Right lobe of liver (tissue), 6 donors: ENCODE measurements around the gene CARD19. TPM values are rescaled to one million over a fixed set of nuclear protein-coding genes. Genes with fewer than 3 reads are reported as not detected.
A peak's percentile ranks its signal among the peaks of the same experiment; 100 is the strongest.
"Not testable (repeated sequence)": the region's sequence is repeated elsewhere in the genome, so short reads cannot be mapped to it uniquely, and the experiment has no call there.

Experiments
- ATAC-seq, 4 donors: fragments of 200-7000 bp; cut with Tn5 transposase; one replicate each; pipeline ENCODE4 v1.9.1; 2020; ENCODE audit warnings: mild to moderate bottlenecking in 4 of 4, moderate library complexity in 4 of 4
- DNase-seq, 3 donors: peaks; one replicate each; pipeline ENCODE4 v3.0.0-alpha.2; 2020
- H3K27ac ChIP-seq, 3 donors: fragments of 200-600 bp; one replicate each; pipeline ENCODE4 v1.8.0; 2022
- H3K27me3 ChIP-seq, 2 donors: fragments of 200-600 bp; one replicate each; pipeline ENCODE4 v1.8.0; 2022
- H3K36me3 ChIP-seq, 4 donors: fragments of 200-600 bp; sonication (generic) in 1 of 4; one replicate each; pipeline versions ENCODE4 v1.5.1 to v1.8.0; 2017 to 2022; ENCODE audit warnings: control low read depth in 1 of 4
- H3K4me1 ChIP-seq, 4 donors: fragments of 200-600 bp; sonication (generic) in 1 of 4; one replicate each; pipeline versions ENCODE4 v1.5.1 to v1.8.0; 2017 to 2022; ENCODE audit warnings: control low read depth in 1 of 4
- H3K4me3 ChIP-seq, 3 donors: fragments of 200-600 bp; one replicate each; pipeline ENCODE4 v1.8.0; 2022
- H3K9me3 ChIP-seq, 4 donors: fragments of 200-600 bp; sonication (generic) in 1 of 4; one replicate each; pipeline versions ENCODE4 v1.5.1 to v1.8.0; 2017 to 2022; ENCODE audit warnings: control low read depth in 1 of 4
- CTCF ChIP-seq, 4 donors: fragments of 200-600 bp in 3 of 4; fragments of 450-650 bp in 1 of 4; IDR thresholded peaks; one replicate each; pipeline versions ENCODE4 v1.5.1 to v1.8.0; 2016 to 2022; ENCODE audit warnings: antibody characterized with exemption in 4 of 4, mild to moderate bottlenecking in 2 of 4
- POLR2A ChIP-seq: fragments of 450-650 bp; IDR thresholded peaks from one replicate; pipeline ENCODE4 v1.6.1; 2017; ENCODE audit warnings: antibody characterized with exemption, mild to moderate bottlenecking
- WGBS: methylation state at CpG from one replicate; pipeline ENCODE4 v1.1.6; 2018; ENCODE audit warnings: low coverage, low lambda C conversion rate; ENCODE audit not compliant: insufficient coverage; ENCODE audit errors: missing lambda C conversion rate; 5-methylcytosine and 5-hydroxymethylcytosine counted together
- intact Hi-C, 2 donors: fragments of 100-400 bp; cut with DNase I; formaldehyde crosslinking; loops; one replicate each; pipeline versions ENCODE4 v1.11.2 to v1.14.1; 2022
- total RNA-seq, 6 experiments: library from RNA; depleted of rRNA in 2 of 6; stranded (reverse); fragments of >200 nt in 2 of 6; fragmentation: NEBNext Ultra II Directional in 3 of 6; extraction: Animal tissue kit (Norgen Biotek cat#: 25700) in 3 of 6; gene quantifications; one replicate each; pipeline versions ENCODE4 v1.1.0 to v1.2.4, GENCODE V29; 2016 to 2023
- donor health status: DM: no; HTN: yes; CAD: no.
- donor health status: DM: no; HTN: no; CAD: no.
- donor health status: DM: no; HTN: no; CAD: no.
- donor health status: DM: no; HTN: yes; CAD: no.
- donor health status: DM: no; HTN: yes; CAD: no.

The CARD19 gene
- total RNA-seq, 6 experiments from 2014 or later, result 6.3 to 31.7 (median 12.1) TPM

GRCh38 chr9:93141771-93142483 lies 45.9 kb downstream of the CARD19 start:
- no peak overlapping the region for H3K27ac ChIP-seq

GRCh38 chr9:93143830-93144530 lies 48.0 kb downstream of the CARD19 start:
- no peaks in the 10 kb centered on the region for H3K9me3 ChIP-seq
- intact Hi-C loops, result no loop called here
- H3K4me3 ChIP-seq, result no peak overlapping the region
- no peaks in the 10 kb centered on the region for H3K4me1 ChIP-seq
- H3K27ac ChIP-seq, result no peak overlapping the region
- 62% methylated on average over 8 of the region's 15 CpGs for WGBS
- DNase-seq, result no peak
- H3K36me3 ChIP-seq, result no peaks in the 10 kb centered on the region
- H3K27me3 ChIP-seq, result no peaks in the 10 kb centered on the region
- ATAC-seq, result peak in 2 of 4 donors; percentile 19 to 22
- TF ChIP-seq CTCF (IDR thresholded peaks at IDR 0.05), result no peak
- TF ChIP-seq POLR2A, result no peak

More at GRCh38 chr9:93141771-93142483, 45.9 kb downstream of the CARD19 start:
- intact Hi-C loops, result no loop called here
- Histone ChIP-seq H3K27me3 (no peaks in the 10 kb centered on the region), H3K36me3 (no peaks in the 10 kb centered on the region), H3K4me3 (no peak overlapping the region), H3K4me1 (no peaks in the 10 kb centered on the region), H3K9me3 (no peaks in the 10 kb centered on the region)
- TF ChIP-seq POLR2A (no peak), CTCF (IDR thresholded peaks at IDR 0.05) (no peak)
- ATAC-seq (peak in 1 of 4 donors; percentile 12), DNase-seq (no peak)
- WGBS, result no CpG with 5 or more reads among the region's 8 CpGs

GRCh38 chr9:93146696-93147095 lies 50.7 kb downstream of the CARD19 start:
- ATAC-seq, H3K27ac ChIP-seq, H3K36me3 ChIP-seq, H3K27me3 ChIP-seq, H3K4me3 ChIP-seq, H3K4me1 ChIP-seq, DNase-seq, H3K9me3 ChIP-seq, intact Hi-C loops: not testable (repeated sequence)
- 73% methylated on average over 6 of the region's 6 CpGs for WGBS

GRCh38 chr9:93147632-93148031 lies 51.6 kb downstream of the CARD19 start:
- H3K27me3 ChIP-seq, result no peaks in the 10 kb centered on the region
- no peak overlapping the region for H3K4me3 ChIP-seq
- H3K4me1 ChIP-seq, result no peaks in the 10 kb centered on the region
- H3K36me3 ChIP-seq, result no peaks in the 10 kb centered on the region
- WGBS, result 58% methylated on average over 2 of the region's 2 CpGs
- no peak for ATAC-seq
- TF ChIP-seq POLR2A (no peak), CTCF (IDR thresholded peaks at IDR 0.05) (no peak)
- no peak for DNase-seq
- no peaks in the 10 kb centered on the region for H3K9me3 ChIP-seq
- H3K27ac ChIP-seq, result no peak overlapping the region
- intact Hi-C loops, result no loop called here

GRCh38 chr9:93148721-93149120 lies 52.7 kb downstream of the CARD19 start:
- intact Hi-C loops, result no loop called here
- no peak for ATAC-seq

More at GRCh38 chr9:93148721-93149120, 52.7 kb downstream of the CARD19 start:
- Histone ChIP-seq H3K4me1 (no peaks in the 10 kb centered on the region), H3K9me3 (no peaks in the 10 kb centered on the region), H3K27ac (no peak overlapping the region), H3K27me3 (no peaks in the 10 kb centered on the region), H3K4me3 (no peak overlapping the region), H3K36me3 (no peaks in the 10 kb centered on the region)
- DNase-seq, result no peak
- 100% methylated on average over 1 of the region's 2 CpGs for WGBS
- TF ChIP-seq POLR2A, result no peak
- no peak for TF ChIP-seq CTCF (IDR thresholded peaks at IDR 0.05)
